NCI-H128 (cell line): ENCODE measurements around the gene STK16.

ENCODE experiments used
- DNase-seq: peaks from one replicate; lab custom pipeline; 2025; ENCODE audit not compliant: unreplicated experiment; lab: John Stamatoyannopoulos, UW

Gene STK16

DNA sequence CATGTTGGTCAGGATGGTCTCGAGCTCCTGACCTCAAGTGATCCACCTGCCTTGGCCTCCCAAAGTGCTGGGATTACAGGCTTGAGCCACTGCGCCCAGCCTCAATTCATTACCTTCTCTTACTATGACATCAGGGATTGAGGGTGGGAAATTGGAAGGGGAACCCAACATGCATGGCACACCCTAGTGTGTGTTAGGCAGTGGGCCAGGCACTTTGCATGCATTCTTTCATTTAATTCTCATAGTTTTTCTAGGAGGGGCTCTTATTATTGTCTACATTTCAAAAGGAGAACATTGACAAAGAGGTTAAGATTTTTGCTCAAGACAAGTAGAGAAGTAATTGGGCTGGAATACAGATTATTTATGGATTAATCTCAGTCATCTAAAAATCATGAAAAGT, 23.0 kb downstream of the STK16 start:
- DNase-seq, result no peak

DNA sequence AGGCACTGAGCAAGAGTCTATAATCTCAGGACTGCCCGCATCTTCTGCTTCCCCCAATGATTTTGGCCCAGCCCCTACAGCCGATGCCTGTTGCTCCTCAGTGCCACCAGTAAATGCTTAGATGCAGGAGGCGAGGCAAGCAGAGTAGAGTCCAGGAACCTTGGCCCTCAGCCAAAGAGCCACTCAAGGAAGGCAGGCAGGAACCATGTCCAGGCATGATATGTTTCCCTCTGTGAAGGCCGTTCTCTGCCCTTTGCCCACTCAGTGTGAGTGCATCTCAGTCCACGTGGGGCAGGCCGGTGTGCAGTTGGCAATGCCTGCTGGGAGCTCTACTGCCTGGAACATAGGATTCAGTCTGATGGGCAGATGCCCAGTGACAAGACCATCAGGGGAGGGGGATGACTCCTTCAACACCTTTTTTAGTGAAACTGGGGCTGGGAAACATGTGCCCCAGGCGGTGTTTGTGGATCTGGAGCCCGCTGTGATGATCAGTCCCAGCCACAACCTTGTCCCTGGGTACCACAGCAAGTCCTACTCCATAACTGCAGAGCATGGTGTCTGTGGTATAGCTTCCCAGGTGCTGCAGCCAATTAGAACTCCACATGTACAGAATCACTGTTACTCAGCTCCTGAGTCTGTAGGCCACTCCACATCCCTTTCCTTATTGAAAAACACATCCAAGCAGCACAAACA, 24.2 kb downstream of the STK16 start:
- DNase-seq, result no peak

DNA sequence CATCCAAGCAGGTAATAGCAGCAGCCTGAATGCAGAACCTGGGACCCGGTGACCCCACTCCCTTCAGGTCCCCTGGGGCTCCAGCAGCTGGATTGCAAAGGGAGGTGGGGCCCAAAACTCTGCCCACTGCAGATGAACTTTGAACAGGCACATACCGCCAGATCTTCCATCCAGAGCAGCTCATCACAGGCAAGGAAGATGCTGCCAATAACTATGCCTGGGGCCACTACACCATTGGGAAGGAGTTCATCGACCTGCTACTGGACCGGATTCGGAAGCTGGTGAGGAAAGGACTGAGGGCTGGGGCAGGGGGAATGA, 24.7 kb downstream of the STK16 start:
- no peak for DNase-seq

DNA sequence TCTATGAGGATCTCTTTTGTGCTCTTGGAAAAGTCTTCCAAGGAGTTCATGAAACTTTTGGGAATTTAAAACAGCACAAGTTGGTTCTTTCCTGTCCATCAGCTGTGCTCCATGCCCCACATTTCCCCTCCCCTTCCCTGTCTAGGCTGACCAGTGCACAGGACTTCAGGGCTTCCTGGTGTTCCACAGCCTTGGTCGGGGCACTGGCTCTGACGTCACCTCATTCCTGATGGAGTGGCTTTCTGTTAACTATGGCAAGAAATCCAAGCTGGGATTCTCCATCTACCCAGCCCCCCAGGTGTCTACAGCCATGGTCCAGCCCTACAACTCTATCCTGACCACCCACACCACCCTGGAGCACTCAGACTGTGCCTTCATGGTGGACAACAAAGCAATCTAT, 25.7 kb downstream of the STK16 start:
- no peak for DNase-seq

DNA sequence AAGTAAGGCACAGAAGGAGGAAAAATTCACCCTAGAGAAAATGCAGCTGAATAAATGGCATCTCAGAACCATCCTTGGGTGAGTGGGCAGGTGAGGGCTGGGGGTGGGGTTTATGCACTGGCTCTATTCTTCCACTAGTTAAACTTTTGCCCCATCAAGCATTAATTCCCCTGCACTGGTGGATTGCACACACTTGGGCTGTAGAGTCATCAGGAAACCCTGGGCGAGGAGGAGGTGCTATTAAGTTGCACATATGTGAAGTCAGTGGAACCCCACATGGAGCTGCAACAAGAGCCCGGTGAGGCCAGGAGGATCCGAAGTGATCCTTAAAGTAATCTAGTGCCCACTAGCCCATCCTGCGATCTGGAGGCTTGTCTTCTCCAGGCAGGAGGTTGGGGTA, 27.1 kb downstream of the STK16 start:
- no peak for DNase-seq

DNA sequence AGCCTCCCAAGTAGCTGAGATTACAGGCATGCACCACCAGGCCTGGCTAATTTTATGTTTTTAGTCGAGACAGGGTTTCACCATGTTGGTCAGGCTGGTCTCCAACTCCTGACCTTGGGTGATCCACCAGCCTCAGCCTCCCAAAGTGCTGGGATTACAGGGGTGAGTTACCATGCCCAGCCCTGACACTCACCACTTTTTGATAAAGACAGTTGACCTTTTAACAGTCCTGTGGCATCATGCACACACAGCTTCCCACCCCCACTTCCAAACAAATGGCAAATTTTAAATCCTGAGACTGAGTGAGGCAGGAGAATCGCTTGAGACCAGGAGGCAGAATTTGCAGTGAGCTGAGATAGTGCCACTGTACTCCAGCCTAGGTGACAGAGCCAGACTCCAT, 27.7 kb downstream of the STK16 start:
- DNase-seq, result no peak

DNA sequence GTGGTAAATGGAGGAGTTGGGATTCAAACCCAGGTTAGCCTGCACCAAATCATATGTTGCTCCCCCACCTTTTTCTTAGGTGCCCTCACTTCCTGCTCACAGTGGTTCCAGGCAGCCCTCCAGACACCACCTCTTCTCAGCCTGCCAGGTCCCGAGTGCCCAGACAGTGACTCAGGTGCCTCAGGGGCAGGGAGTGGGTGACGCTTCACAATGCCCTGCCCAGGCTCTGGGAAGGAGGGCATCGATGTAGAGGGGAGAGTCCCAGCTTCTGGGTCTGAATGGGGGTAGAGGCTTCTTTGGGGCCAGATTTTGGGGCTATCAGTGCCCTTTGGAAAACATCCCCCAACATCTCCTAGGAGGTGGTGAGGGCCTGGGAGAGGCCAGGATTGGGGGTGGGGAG, 28.7 kb downstream of the STK16 start:
- DNase-seq, result no peak

DNA sequence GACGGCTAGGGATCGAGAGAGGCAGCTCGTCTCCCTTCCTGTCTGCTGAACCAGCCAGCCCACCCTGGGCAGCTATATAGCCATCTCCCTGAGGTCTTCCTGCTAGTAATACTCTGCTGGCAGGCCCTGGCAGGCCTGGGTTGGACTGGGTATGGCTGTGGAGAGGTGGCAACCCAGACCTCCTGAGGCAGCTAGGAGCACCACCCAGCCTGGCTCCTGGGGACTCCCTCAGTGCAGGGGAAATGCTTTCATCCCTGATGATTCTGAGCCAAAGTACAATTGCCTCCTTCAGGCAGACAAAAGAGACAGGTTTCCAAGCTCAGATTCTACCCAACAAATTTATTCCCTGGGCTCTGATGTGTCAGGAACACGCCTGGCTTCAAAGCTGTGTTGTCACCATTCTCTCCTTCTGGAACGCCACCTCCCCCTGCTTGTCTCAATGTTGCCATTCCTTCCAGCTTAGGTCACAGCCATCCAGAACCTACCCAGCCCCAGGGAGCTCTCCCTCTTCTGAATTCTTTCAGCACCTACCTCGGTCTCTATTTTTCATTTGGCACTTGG, 29.2 kb downstream of the STK16 start:
- no peak for DNase-seq

DNA sequence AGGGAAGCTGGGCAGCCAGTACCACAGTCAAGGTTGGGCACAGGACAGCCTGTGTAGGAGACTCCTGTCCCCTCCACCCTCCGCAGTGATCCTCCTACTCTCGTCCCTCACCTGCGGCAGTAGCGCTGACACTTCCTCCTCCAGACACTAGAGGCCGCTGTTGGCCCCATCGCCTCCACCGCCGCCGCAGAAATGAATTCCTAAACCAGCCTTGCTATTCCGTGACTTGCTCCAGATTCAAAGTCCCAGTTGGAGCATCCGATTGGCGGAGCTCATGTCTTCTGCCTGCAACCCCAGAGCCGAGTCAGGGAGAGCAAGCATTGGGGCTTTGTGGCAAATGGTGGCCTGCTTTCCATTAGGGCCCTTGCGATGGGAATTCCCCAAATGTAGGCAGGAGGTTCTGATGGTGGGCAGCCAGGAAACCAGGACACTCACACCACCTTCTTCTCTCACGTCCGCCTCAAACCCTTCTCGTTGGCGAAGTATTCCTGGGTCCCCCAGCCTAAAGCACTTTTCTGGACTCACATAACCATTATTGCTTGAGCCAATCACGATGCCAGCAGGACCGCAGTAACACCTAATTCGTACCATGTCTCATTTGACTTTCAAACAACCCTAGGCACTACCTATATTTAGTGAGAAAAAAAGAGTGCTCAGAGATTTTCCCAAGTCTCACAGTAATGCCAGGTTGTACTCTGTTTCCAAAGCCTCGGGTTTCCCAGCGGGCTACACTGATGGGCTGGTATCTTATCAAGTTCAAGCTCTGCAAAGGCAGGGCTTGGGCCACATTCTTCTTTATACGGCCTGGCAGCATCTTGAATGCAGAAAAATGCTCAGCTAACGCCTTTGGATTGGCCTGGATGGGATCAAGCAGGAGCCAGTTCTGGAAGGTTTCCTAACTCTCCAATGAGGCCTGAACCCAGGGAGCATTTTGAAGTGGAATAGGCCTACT, 32.7 kb downstream of the STK16 start:
- DNase-seq, result no peak

DNA sequence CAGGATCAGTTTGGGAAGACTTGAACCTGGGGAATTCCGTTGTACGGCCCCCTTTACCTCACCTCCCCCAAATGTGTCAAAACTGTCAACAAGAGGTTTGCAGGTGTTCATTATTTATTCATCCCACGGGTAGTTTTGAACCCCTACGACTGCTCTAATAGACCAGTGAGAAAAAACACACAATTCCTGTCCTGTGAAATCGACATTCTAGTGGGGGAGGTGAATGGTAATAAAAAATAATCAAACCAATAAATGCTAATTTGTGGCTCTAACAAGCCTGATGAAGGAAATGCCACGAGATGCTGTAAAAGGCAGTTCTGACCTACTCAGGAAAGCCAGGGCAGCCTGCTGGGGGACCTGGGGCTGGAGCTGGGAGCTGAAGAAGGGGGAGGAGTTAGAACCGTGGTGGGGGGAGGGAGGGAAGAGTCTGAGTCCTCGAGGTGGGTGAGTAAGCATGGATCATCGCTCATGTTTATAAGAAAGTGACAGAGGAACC, 33.4 kb downstream of the STK16 start:
- DNase-seq, result no peak

DNA sequence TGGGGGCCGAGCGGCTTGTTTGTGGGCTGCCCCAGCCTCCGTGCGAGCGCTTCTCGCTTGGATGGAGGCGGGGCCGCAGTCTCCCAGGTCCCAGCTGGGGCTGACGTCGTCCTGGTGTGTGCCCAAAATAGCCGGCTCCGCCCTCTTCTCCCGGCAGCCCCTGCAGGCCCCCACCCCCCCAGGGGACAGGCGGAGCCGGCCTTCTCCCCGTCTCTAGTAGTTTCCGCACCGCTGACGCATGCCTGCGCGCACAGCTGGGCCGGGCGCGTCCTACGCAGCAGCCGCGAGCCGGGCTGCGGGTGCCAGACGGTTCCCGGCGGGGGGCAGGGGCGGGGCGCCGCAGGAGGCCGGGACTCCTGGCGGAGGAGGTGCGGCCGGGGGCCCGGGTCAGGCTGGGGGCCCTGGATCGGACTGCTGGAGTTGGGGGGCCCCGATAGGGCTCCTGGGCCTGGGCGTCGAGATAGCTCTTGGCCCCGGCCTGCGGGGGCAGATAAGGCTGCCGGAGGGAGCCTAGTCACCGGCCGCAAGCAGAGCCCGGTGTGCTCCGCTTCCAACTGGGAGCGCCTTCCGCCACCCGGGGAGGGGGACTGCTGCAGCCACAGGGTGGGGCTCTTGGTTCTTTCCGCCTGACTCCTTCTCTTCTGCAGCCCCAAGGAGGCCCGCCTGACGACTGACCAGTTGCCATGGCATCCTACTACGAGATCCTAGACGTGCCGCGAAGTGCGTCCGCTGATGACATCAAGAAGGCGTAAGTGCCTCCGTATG, 34.1 kb downstream of the STK16 start, which contains the start of gene DNAJB2:
Gene DNAJB2 (plus strand): TSS at position 216 of the 765 bp plus-strand sequence. CDS start 468 bp downstream, at position 684.
- DNase-seq, result peak; percentile 77

DNA sequence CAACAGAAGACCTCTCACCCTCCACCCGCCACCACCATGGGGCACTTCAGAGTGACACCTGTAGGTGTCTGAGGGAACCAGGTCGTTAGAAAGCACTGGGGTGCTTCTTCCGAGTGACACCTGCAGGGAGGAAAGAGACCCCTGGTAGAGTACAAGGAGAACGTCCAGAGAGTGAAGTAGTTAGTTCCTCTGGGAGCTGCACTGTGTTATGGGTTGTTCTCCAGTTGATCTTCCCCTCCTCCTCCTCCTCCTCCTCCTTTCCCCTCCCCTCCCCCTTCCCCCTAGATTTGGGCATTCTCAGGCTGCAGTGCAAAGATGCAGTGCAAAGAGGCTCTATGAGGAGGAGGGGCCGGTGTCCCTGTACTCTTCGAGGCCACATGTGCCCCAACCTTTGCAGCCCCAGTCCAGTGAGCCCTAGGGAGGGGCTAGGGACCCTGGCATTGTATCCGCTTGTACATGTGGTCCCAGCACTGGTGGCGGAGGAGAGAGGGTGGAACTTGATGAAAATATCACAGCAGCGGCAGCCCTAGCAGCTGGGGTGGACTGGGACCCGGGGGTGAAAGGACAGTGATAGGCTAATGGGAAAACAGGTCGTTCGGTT, 34.7 kb downstream of the STK16 start:
- DNase-seq, result no peak

DNA sequence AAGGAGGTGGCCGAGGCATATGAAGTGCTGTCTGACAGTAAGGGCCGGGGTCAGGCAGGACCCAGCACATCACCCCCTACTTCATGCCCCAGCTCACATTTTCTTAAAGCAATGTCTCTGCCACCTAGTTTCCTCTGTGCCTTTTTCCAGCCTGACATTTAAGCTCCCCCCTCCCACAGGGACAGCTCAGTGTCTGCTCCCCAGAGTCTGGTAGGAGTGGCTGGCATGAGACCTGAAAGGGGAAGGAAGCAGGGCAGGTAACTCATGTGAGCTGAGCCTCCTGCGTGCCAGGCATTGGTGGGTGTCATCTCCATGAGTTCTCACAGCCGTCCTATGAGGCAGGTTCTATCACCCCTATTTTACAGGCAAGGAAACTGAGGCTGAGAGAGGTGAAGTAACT, 35.4 kb downstream of the STK16 start:
- DNase-seq, result no peak

DNA sequence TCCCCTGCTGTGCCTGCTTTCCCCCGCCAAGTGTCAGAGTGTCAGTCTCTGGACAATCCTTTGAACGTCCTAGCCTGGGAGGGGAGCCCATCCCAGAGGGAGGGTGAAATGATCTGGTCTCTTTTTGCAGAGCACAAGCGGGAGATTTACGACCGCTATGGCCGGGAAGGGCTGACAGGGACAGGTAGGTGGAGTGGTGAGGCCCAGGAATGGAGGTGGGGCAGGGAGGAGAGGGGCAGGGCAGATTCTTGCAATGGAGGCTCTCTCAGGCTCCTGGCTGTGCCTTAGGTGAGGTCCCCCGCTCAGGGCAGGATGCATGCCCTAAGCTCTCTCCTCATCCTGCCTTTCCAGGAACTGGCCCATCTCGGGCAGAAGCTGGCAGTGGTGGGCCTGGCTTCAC, 36.3 kb downstream of the STK16 start:
- DNase-seq, result no peak

DNA sequence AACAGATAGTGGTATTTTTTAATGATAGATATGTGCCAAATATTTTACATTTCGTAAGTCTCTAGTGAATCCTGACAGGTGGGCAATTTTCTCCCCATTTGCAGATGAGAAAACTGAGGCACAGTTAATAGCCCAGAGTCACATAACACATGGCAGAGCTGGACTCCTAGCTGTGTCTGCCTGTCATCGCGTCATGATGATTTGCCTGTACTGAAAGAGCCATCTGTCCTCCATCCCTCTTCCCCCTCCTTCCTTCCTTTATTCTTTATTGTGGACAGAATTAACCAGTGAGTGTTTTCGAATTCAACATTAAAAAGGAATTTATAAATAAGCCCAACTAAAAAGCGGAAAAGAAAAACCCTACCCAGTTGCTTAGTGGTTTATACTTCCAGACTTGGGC, 37.1 kb downstream of the STK16 start:
- no peak for DNase-seq

DNA sequence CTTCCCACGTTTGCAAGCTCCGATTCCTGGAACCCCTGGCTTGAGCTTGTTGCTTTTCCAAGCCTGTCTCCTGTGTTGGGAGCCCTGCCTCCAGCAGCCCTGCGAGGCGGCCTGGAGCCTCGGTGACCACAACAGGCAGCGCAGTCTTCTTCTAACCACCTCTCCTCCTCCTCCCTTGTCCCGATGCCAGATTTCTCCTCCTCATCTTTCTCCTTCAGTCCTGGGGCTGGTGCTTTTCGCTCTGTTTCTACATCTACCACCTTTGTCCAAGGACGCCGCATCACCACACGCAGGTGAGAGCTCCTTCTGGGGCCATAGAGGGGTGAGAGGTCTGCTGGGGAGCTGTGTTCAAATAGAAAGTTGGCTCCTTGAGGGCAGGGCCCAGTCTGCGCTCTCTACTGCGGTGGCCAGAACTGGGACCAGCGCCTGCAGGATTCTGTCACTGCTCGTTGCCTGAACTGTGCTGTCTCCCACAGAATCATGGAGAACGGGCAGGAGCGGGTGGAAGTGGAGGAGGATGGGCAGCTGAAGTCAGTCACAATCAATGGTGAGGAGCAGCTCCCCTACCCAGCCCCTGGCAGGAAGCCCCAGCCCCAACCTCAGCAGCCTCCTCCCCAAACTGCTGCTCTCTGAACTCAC, 37.8 kb downstream of the STK16 start:
- no peak for DNase-seq

DNA sequence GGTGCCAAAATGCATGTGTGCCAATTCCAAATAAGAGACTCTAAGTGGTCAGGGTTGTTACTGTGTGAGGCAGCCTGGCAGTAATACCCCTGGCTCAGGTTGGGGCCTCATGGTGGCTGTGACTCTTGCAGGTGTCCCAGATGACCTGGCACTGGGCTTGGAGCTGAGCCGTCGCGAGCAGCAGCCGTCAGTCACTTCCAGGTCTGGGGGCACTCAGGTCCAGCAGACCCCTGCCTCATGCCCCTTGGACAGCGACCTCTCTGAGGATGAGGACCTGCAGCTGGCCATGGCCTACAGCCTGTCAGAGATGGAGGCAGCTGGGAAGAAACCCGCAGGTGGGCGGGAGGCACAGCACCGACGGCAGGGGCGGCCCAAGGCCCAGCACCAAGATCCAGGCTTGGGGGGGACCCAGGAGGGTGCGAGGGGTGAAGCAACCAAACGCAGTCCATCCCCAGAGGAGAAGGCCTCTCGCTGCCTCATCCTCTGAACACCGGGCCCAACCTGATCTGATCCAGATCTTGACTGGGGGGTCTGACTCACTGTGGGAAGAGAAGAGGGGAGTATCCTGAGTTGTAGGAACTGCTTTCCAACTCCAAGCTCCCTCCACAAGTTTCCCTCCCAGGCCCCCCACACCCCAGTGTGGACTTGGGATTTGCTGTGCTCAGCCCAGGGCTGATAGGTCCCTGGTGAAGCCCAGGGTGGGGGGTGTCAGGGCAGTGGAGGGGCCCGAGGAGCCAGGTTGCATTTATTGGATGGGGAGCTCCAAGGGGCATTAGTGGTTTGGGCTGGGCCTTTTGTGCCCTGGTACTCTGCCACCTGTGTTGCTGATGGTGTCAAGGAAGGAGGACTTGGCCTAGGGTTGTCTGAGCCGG, 39.5 kb downstream of the STK16 start:
- no peak for DNase-seq

DNA sequence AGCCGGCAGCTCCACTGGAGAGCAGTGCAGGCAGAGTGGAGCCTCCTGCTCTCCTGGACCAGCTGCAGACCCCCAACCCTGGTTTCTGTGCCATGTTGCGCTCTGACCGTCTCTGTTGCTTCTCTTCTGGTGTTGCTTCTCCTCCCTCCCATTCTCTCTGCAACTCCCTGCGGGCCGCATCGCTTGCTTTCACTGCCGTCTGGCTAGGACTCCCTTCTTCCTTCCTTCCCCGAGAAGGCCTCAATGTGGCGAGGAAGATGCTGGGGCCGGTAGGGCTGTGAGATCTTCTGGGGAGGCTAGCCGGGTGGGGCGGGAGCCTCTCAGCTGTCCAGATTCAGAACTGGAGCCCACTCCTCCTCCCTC, 40.1 kb downstream of the STK16 start:
- DNase-seq, result no peak

DNA sequence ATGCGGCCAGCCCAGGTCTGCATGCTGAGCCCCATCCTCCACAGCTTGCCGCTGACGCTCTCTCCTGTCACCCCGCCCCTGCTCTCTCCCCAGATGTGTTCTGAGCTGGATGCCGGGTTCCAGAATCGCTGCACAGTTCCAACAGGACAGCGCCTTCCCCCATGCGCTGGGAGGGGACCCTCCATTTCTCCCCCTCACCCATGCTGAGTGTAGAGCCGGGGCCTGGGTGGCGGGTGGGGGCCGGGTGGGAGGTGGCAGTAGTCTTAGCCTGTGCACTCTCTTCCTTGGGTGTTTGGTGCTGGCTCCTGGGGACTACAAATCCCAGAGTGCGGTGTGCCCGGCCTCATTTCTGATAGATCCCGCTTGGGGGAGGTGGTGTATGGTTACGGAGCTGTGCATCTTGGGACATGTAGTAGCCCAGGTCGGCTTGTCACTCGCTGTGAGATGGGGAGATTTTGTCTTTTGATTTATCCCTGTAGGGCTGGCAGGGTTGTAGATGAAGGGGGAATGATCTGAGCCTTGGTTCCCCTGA, 40.7 kb downstream of the STK16 start:
- DNase-seq, result no peak
